ENCODE data around the gene CFAP97D2.
"Not testable (repeated sequence)": the region's sequence is repeated elsewhere in the genome, so short reads cannot be mapped to it uniquely, and the experiment has no call there.

CFAP97D2 gene

DNA sequence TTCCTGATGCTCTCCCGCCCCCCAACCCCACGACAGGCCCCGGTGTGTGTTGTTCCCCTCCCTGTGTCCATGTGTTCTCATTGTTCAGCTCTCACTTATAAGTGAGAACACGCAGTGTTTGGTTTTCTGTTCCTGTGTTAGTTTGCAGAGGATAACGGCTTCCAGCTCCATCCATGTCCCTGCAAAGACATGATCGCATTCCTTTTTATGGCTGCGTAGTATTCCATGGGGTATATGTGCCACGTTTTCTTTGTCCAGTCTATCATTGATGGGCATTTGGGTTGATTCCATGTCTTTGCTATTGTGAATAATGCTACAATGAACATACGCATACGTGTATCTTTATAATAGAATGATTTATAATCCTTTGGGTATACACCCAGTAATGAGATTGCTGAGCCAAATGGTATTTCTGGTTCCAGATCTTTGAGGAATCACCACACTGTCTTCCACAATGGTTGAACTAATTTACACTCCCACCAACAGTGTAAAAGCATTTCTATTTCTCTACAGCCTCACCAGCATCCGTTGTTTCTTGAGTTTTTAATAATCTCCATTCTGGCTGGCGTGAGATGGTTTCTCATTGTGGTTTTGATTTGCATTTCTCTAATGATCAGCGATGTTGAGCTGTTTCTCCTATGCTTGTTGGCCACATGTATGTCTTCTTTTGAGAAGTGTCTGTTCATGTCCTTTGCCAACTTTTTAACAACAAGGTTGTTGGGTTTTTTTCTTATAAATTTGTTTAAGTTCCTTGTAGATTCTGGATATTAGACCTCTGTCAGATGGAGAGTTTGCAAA is 20.0 kb upstream of the CFAP97D2 start:
- not testable (repeated sequence) for DNase-seq (ENCODE audit: low spot score)

DNA sequence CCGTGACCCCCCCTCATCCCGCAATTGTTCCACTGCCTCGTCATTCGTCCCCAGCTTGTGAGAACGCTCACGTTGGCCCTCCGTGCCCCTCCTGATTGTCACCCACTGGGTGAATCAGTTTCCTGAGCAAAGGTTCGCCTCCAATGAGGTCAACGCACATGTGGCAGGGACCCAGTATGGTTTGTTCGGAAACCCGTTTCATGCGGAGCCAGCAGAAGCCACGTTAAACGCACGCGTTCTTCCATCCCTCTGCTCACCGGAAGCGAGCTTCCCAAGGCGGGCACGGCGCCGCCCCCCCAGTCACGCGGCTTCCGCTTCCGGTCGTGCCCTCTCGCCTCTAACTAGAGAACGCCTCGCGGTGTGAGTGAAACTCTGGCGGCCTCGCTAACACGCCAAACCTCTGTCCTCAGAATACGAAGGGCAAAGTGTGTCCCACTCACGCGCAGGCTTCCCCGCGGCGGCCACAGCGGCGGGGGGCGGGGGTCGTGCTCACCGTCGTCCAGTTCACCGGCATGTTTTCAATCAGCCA is 18.0 kb upstream of the CFAP97D2 start:
- no peak for DNase-seq (ENCODE audit: low spot score)

DNA sequence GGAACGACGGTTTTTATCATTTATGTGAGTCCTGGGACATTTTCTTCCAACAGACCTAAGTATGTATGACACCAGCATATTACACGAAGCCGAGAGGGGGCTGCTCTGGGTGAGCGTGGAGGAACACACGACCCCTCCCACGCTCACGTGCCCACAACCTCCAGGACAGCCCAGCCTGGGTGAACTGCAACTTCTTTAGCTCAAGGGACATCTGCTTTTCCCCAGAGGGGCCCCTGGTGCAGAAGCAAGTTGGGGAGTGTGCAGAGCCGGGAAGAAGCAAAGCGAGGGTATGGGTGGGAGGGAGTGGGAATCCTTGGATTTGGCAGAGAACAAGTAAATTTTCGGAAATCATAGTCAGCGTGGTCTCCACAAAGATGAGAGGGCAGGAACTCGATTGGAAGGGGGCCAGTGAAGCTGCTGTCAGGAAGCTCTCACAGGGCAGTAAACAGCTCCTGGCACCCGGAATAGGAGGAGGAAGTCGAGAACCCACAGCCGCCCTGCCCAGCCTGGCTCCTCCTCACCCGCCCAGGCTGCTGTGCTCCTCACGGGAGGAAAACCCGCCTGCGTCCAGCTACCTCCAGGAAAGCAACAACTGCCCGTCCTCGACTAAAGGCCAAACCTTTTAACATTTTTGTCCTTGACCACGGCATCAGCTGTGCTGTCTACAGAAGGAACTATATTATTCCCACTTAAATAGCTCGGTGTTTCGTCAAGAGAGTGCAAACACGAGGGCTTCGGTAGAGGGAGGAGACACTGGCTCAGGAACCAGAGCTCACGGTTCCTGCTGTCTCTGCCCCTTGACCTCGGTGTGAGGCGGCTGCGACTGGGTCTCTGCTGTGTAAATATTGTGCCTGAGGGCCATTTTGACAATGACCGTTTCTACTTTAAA is 17.2 kb upstream of the CFAP97D2 start:
- peak; percentile 78 for DNase-seq (ENCODE audit: low spot score)

DNA sequence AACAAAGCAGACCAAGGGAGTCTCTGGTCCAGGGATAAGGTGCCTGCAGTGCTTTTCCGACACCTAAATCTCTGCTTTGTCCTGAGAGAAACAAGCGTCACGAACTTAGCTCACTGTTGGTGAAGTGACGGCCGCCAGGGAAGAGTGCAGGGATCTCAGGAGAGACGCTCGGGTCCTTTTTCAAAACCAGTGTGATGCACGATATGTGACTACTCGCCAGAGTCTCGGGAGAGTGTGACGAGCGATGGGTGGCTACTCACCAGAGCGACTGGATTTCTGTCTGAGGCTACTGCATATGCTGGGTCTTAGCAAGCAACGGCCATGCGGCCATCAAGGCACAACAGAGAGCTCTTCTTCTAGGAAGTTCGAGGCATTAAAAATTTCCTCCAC is 16.5 kb upstream of the CFAP97D2 start:
- DNase-seq (ENCODE audit: low spot score), result peak; percentile 54

DNA sequence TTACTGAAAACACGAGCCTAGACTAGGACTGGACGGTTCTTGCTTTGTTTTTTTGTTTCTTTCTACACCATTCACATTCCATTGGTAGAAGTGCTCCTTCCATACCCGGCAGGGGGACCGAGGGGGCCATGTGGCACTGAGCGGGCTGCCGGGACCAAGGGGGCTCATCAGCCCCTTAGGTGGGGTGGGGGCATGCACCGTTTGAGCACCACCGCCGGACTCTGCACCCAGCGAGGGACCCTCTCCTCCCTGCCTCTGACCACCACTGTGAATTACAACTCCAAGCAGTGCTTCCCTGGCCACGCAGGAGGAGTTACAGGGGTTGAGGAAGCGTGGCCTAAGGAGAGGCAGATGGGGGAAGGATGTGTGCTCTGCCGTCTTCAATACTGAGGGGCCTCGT is 15.0 kb upstream of the CFAP97D2 start:
- no peak for DNase-seq (ENCODE audit: low spot score)

DNA sequence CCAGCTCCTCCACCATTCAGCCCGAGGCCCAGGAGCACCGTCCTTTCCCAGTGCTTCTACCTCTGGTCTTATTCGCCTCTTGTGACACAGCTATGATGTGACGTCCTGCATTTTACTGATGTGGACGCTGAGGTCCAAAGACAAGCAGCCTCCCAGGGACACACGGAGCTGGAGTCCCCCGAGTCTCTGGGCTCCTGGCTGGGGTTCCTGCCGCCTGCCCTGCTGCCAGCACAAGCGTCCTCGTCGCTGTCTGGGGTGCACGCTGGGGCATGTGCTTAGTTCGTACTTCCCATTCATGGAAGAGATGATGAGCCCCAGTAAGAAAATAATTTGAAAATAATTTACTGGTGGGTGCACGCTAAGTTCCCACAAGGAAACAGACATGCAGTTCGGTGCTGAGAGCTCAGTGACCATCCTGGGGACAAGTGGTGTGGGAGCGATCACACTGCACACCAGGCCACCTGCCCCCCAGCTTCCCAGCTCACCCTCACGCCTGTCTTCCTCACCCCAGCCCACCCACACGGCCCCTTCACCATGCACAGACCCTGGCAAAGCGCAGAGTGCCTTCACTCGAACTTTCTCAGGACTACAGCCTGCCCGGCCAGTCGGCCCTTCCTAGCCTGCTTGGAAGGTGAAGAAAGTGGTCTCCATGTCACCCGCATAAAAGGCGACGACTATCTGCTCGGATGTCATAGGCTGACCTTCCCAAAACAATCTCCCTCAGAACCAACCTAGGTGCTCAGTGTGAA is 14.2 kb upstream of the CFAP97D2 start:
- no peak for DNase-seq (ENCODE audit: low spot score)

DNA sequence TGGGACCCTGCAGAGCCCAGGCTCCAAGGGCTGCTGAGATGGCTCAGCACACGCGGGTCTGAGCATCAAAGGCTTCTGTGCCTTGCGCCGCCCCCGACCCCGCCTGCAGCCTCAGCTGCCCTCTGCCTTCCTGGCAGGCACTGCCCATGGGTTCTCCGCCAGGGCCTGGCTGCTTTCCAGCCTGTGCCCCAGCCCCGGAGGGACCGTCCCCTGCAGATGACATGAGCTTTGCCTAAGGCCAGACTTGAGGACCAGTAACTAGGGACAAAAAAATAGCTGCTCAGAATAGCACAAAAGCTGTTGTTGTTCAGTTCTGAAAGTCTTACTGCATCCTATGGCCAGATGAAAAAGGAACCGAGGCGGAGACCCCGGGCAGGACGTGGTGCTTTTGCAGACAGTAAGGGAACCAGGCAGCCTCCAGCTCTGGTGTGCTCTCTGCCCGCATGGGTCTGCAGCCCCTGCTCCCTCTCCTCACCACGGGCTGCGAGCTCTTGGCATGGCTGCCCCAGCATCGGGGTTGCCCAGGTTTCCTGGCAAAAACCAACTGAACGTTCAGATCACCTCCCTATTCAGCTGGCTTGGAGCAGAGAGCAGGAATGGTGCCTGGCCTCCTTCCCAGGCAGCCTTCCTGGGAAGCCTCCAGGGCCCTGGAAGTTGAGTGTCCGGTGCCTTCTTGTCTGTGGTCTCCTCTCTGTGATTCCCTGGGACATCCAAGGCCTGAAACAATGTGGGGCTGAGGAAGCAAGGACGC is 12.5 kb upstream of the CFAP97D2 start:
- DNase-seq (ENCODE audit: low spot score), result no peak

DNA sequence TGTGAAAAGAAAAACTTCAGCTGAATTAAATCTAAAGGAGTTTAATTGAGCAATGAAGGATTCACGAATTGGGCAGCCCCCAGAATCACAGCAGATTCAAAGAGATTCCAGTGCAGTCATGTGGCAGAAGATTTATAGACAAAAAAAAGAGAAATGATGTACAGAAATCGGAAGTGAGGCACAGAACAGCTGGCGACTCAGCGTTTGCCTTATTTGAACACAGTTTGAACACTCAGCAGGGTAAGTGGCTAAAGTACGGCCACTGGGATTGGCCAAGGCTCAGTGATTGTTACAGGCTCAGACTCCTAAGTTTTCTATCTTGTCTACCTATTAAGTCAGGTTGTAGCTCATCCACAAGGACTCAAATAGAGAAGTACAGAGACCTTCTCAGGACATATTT is 11.6 kb upstream of the CFAP97D2 start:
- no peak for DNase-seq (ENCODE audit: low spot score)

DNA sequence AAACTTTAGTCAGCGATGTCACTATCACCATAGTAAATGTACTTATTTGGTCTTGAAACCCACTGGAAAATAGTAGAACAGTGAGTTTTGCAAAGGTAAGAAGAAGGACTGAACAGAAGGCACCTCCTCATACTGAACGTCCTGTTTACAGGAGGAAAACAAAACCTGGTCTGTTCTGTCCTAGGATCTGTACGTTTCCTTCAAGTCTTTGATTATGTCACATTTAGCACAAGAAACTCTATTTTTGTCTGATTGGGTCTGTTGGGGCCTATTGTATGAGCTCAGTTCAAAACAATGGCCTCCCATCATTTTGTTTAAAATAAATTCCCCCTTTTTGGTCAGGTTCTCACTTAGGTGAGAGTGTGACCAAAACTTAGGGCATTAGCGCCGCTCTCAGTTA is 11.2 kb upstream of the CFAP97D2 start:
- no peak for DNase-seq (ENCODE audit: low spot score)

DNA sequence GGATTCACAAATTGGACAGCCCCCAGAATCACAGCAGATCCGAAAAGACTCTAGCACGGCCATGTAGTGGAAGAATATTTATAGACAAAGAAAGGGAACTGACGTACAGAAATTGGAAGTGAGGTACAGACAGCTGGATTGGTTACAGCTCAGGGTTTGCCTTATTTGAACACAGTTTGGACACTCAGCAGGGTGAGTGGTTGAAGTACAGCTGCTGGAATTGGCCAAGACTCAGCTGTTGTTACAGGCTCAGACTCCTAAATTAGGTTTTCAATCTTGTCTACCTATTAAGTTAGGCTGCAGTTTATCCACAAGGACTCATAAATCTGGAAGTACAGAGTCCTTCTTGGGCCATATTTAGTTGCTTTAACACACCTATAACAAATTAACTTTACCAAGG is 5.8 kb upstream of the CFAP97D2 start:
- no peak for DNase-seq (ENCODE audit: low spot score)

DNA sequence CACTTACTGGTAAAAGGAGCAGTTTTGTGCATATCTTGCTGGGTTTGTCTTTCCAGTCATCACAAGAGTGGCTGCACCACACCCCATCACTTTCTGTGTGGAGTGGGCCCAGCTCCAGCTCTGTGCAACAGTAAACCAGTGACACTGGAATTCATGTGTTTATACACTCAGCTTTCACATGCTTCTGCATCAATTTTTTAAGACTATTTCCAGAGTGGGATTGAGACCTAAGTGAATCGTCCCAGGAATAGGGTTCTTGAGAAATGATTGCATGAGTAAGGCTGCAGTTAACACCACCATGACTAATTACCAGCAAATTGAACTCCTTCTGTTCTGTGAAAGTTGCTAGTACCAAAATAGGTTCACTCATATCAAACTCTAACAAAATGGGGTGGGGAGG is 5.3 kb upstream of the CFAP97D2 start:
- DNase-seq (ENCODE audit: low spot score), result no peak

DNA sequence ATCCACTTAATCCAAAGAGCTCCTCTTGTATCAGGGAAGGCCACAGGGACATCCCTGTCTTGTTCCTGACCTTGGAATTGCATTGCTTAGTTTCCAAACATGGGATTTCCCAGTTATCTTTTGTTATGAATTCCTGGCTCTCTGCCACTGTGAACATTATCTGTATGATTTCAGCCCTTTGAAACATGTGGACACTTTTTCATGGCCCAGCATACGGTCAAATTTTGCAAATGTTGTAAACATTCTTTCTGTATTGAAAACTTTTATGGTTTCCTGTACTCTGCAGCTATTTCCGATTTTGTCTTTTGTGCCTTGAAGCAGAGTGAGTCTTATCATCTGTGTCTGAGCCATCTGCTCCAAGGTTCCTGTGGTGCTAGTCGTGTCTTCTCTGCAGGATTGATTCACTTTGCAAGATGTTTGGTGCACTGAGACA is 4.5 kb upstream of the CFAP97D2 start:
- DNase-seq (ENCODE audit: low spot score), result no peak

DNA sequence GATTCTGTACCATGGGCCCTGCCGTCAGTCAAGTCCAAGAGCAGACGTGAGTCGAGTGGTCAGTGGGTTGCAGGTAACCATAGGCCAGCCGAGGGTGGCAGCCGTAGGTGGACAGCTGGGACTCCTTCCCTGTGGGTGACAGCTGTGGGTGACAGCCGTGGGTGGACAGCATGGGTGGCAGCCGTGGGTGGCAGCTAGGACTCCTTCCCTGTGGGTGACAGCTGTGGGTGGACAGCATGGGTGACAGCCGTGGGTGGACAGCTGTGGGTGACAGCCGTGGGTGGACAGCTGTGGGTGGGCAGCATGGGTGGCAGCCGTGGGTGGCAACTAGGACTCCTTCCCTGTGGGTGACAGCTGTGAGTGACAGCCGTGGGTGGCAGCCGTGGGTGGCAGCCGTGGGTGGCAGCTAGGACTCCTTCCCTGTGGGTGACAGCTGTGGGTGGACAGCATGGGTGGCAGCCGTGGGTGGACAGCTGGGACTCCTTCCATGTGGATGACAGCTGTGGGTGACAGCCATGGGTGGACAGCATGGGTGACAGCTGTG is 2.6 kb upstream of the CFAP97D2 start:
- DNase-seq (ENCODE audit: low spot score), result not testable (repeated sequence)

DNA sequence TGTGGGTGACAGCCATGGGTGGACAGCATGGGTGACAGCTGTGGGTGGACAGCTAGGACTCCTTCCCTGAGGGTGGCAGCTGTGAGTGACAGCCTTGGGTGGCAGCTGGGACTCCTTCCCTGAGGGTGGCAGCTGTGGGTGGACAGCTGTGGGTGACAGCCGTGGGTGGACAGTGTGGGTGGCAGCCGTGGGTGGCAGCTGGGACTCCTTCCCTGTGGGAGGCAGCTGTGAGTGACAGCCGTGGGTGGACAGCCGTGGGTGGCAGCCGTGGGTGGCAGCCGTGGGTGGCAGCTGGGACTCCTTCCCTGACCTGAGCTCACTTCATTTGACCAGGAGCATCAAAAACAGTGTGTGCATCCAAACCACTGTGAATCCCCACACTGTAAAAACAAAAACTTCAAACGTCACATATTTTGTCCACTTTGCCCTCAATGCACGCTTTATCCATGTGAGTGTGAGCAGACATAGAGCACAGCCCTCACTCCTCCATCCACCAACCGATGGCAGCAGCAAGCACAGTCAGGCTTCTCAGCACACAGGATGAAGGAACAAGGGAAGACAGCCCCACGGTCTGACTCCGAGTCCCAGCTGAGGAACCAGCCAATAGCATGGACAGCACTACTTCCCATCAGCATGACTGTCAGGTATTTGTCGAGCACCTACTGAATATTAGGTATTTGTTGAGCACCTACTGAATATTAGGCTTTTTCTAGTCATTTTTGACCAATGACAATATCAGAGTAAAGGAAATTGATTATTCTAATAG is 1.6 kb upstream of the CFAP97D2 start:
- no peak for DNase-seq (ENCODE audit: low spot score)

DNA sequence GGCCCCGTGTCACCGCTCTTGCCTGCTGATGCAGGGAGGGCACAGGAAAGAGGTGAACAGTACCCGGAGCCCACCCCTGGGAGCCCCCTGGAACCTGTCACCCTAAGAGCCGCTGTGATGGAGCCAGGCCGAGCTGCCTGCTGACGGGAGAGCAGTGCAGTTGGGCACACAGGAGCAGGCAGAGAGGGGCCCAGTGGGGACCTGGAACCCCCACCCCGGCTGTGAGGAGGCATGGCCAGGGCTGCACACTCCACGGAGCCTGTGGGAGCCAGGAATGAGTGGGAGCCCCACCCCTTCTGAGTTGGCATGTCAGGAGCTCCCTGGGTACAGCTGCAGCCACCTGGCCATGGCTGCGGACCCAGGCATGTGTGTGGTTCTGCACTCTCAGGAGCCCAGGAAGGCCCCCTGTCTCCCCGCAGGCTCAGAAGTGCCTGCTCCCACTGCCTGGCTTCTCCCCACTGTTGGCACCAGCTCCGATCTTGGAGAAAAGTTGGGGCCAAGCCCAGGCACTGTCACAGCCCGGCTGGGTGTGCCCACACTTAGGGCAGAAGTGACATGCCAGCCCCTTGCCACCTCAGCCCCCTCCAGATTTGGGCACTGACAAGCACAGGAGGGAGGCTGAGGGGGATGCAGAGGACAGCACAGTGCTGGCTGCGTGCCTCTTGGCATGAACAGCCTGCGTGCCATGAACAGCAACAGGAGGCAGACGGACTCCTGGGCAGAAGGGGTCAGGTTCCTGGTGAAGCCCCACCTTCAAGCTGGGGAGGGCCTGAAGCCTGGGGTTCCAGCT is 6.3 kb downstream of the CFAP97D2 start:
- DNase-seq (ENCODE audit: low spot score), result no peak

DNA sequence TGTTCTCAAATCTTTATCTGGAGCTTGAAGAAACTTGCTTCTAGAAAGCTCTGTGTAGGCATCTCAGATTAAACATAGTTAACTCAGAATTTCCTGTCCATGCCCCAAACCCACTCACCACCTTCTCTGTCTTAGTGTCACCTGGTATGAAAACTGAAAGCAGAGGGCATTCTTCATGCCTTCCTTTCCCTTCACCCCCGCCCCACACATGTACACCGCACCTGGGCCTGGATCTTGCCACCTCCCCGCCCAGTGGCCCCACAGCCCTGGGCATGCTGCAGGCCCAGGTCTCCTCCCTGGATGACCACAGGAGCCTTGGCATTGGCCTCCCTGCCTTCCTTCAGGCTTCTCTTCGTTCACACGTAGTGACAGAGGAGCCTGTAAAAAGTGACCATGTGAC is 15.8 kb downstream of the CFAP97D2 start:
- no peak for DNase-seq (ENCODE audit: low spot score)

DNA sequence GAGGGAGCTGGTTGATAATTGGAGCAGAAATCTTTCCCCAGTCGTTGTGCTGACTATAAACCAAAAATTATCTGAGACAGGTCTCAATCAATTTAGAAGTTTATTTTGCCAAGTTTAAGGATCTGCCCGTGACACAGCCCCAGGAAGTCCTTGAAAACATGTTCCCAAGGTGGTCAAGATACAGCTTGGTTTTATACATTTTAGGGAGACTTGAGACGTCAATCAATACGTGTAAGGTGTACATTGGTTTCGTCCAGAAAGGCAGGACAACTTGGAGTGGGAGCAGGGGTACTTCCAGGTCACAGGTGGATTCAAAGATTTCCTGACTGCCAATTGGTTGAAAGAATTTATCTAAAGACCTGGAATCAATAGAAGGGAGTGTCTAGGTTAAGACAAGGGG is 17.6 kb downstream of the CFAP97D2 start:
- no peak for DNase-seq (ENCODE audit: low spot score)

DNA sequence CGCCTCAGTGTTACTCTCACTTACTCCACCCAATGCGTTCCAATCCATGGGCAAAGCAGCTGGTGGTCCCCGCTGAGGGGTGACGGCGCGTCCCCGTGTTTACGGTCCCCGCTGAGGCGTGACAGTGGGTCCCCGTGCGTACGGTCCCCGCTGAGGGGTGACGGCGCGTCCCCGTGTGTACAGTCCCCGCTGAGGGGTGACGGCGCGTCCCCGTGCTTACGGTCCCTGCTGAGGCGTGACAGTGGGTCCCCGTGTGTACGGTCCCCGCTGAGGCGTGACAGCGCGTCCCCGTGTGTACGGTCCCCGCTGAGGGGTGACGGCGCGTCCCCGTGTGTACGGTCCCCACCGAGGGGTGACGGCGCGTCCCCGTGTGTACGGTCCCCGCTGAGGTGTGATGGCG is 19.5 kb downstream of the CFAP97D2 start:
- no peak for DNase-seq (ENCODE audit: low spot score)

DNA sequence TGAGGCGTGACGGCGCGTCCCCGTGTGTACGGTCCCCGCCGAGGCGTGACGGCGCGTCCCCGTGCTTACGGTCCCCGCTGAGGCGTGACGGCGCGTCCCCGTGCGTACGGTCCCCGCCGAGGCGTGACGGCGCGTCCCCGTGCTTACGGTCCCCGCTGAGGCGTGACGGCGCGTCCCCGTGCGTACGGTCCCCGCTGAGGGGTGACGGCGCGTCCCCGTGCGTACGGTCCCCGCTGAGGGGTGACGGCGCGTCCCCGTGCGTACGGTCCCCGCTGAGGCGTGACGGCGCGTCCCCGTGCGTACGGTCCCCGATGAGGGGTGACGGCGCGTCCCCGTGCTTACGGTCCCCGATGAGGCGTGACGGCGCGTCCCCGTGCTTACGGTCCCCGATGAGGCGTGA is 20.5 kb downstream of the CFAP97D2 start:
- not testable (repeated sequence) for DNase-seq (ENCODE audit: low spot score)

DNA sequence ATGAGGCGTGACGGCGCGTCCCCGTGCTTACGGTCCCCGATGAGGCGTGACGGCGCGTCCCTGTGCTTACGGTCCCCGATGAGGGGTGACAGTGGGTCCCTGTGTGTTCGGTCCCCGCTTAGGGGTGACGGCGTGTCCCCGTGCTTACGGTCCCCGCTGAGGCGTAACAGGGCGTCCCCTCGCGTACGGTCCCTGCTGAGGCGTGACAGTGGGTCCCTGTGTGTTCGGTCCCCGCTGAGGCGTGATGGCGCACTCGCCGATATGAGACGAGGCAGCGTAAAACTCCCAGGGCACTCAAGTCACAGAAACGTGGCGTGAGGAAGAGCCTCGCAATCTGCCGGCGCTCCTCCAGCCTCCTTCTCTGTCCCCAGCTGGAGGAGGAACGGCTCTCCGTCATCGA is 20.9 kb downstream of the CFAP97D2 start:
- DNase-seq (ENCODE audit: low spot score), result no peak

Measured in hepatic stellate cell (primary cell).